ENCODE results near the gene SV2B.

DNA sequence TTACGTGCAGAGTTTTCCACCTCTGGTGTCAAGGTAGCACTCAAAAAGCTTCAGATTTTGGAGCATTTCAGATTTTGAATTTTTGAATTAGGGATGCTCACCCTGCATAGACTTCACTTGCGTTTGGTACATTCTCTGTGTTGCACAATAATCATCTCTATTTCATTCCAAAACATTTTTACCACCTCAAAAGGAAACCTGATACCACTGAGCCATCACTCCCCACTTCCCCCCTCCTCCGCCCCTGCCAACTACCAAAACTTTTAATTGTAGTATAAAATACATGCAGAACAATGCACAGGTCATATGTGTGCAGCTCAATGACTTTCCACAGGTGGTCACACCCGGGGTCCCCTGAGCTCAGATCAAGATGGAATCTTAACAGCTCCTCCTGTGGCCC lies 208.8 kb downstream of the SV2B start:
- TF ChIP-seq CTCF (IDR thresholded peaks at IDR 0.05) (no peak), POLR2A (IDR thresholded peaks at IDR 0.05) (no peak)

Measured in lower leg skin (tissue), 3 donors.